H1 (cell line): ENCODE data around the gene SCAMP2. TPM values are rescaled to one million over a fixed set of nuclear protein-coding genes. Genes with fewer than 3 reads are reported as not detected.

ENCODE experiments used
- CTCF ChIA-PET: fragments of 300-600 bp; sonication (Branson Sonifier 250); formaldehyde crosslinking; loops from one replicate; lab custom pipeline; 2021; ENCODE audit not compliant: partially characterized antibody; lab: Charles Lee
- POLR2A ChIA-PET: fragments of 300-600 bp; sonication (Branson Sonifier 250); formaldehyde crosslinking; loops from one replicate; lab custom pipeline; 2021; ENCODE audit warnings: inconsistent platforms; ENCODE audit not compliant: partially characterized antibody; lab: Charles Lee
- DNase-seq, 2 experiments: peaks; one replicate each; pipeline versions ENCODE4 v3.0.0 to v3.0.0-alpha.2; 2010 to 2022; ENCODE audit warnings: low spot score in 2 of 2, low read depth in 1 of 2, mixed read lengths in 1 of 2
- FAIRE-seq: peaks from 2 replicates; lab custom pipeline; 2011; peaks lifted over from hg19 to GRCh38; lab: Jason Lieb, UNC
- H2AFZ ChIP-seq: 2 replicates; pipeline ENCODE4 v1.8.1; 2012; ENCODE audit warnings: low read length, inconsistent platforms
- H2AK5ac ChIP-seq: 2 replicates; pipeline ENCODE4 v1.6.1; 2013; ENCODE audit warnings: low read depth, low read length
- H2BK120ac ChIP-seq: replicated peaks from 2 replicates; pipeline ENCODE3; 2013; ENCODE audit warnings: low read depth, low read length, inconsistent platforms
- H2BK12ac ChIP-seq: 2 replicates; pipeline ENCODE4 v1.6.1; 2013; ENCODE audit warnings: low read depth, low read length
- H2BK15ac ChIP-seq: 2 replicates; pipeline ENCODE4 v1.6.1; 2013; ENCODE audit warnings: low read length
- H2BK20ac ChIP-seq: 2 replicates; pipeline ENCODE4 v1.6.1; 2013; ENCODE audit warnings: low read length
- H2BK5ac ChIP-seq: 2 replicates; pipeline ENCODE4 v1.6.1; 2013; ENCODE audit warnings: low read depth, low read length
- H3K14ac ChIP-seq: 2 replicates; pipeline ENCODE4 v1.6.1; 2013; ENCODE audit warnings: inconsistent platforms; ENCODE audit not compliant: insufficient read length
- H3K18ac ChIP-seq: 2 replicates; pipeline ENCODE4 v1.6.1; 2013; ENCODE audit warnings: low read length; ENCODE audit errors: extremely low read depth
- H3K23ac ChIP-seq: 2 replicates; pipeline ENCODE4 v1.6.1; 2013; ENCODE audit warnings: inconsistent platforms; ENCODE audit not compliant: insufficient read length
- H3K23me2 ChIP-seq: 2 replicates; pipeline ENCODE4 v1.6.1; 2013; ENCODE audit warnings: low read depth, low read length
- H3K27ac ChIP-seq: 2 replicates; pipeline ENCODE4 v1.6.1; 2011; ENCODE audit warnings: low read depth, low read length, inconsistent platforms
- H3K27me3 ChIP-seq, 4 experiments: replicated peaks in 1 of 4; 1 replicate in 1 of 4; 2 replicates in 3 of 4; pipeline versions ENCODE4 v1.6.1 to v1.8.1; 2011 to 2013; ENCODE audit warnings: low read length in 3 of 4, mild to moderate bottlenecking in 3 of 4, inconsistent platforms in 2 of 4, mixed read lengths in 2 of 4, moderate library complexity in 1 of 4; ENCODE audit not compliant: control insufficient read depth in 3 of 4, insufficient read depth in 3 of 4; ENCODE audit errors: extremely low read depth in 1 of 4
- H3K36me3 ChIP-seq, 4 experiments: 2 replicates each; pipeline versions ENCODE4 v1.6.1 to v1.8.1; 2011 to 2013; ENCODE audit warnings: mild to moderate bottlenecking in 4 of 4, low read length in 3 of 4, moderate library complexity in 2 of 4, control low read depth in 1 of 4, inconsistent platforms in 1 of 4; ENCODE audit not compliant: insufficient read depth in 4 of 4, control insufficient read depth in 2 of 4
- H3K4ac ChIP-seq: replicated peaks from 2 replicates; pipeline ENCODE3; 2013; ENCODE audit warnings: low read length, low read depth, mixed read lengths, inconsistent platforms; ENCODE audit not compliant: insufficient read length
- H3K4me1 ChIP-seq, 4 experiments: replicated peaks in 1 of 4; 1 replicate in 1 of 4; 2 replicates in 3 of 4; pipeline versions ENCODE4 v1.6.1 to v1.8.1; 2011 to 2013; ENCODE audit warnings: low read length in 3 of 4, inconsistent platforms in 2 of 4, mixed read lengths in 1 of 4; ENCODE audit not compliant: insufficient read depth in 4 of 4, control insufficient read depth in 3 of 4
- H3K4me2 ChIP-seq, 2 experiments: 2 replicates each; pipeline versions ENCODE4 v1.6.1 to v1.8.1; 2011 to 2013; ENCODE audit warnings: low read depth in 2 of 2, low read length in 2 of 2, control low read depth in 1 of 2, inconsistent platforms in 1 of 2, mild to moderate bottlenecking in 1 of 2; ENCODE audit not compliant: insufficient read depth in 1 of 2
- H3K4me3 ChIP-seq, 4 experiments: fragments of 200-600, 300-600 bp in 1 of 4; sonication (generic), shearing (Covaris generic), sonication (Bioruptor Twin) in 1 of 4; 2 replicates each; pipeline versions ENCODE4 v1.5.1 to v1.8.1; 2011 to 2016; ENCODE audit warnings: low read length in 4 of 4, low read depth in 3 of 4, control low read depth in 2 of 4, inconsistent platforms in 2 of 4, mild to moderate bottlenecking in 2 of 4, mixed read lengths in 1 of 4, moderate library complexity in 1 of 4; ENCODE audit not compliant: insufficient read depth in 2 of 4; ENCODE audit errors: extremely low read depth in 1 of 4
- H3K56ac ChIP-seq: replicated peaks from 2 replicates; pipeline ENCODE3; 2013; ENCODE audit warnings: low read depth, mild to moderate bottlenecking, mixed read lengths, low read length, inconsistent platforms; ENCODE audit not compliant: insufficient read length
- H3K79me1 ChIP-seq: 2 replicates; pipeline ENCODE4 v1.6.1; 2013; ENCODE audit warnings: low read depth, low read length, control low read depth
- H3K79me2 ChIP-seq, 2 experiments: 2 replicates each; pipeline versions ENCODE4 v1.6.1 to v1.8.1; 2012 to 2013; ENCODE audit warnings: low read length in 2 of 2, mild to moderate bottlenecking in 2 of 2, inconsistent platforms in 1 of 2; ENCODE audit not compliant: insufficient read depth in 2 of 2, control insufficient read depth in 1 of 2
- H3K9ac ChIP-seq, 4 experiments: replicated peaks in 1 of 4; 1 replicate in 1 of 4; 2 replicates in 3 of 4; pipeline versions ENCODE4 v1.6.1 to v1.8.1; 2011 to 2013; ENCODE audit warnings: low read depth in 3 of 4, low read length in 3 of 4, control low read depth in 2 of 4, mild to moderate bottlenecking in 2 of 4, moderate library complexity in 2 of 4, inconsistent platforms in 1 of 4; ENCODE audit errors: extremely low read depth in 1 of 4
- H3K9me3 ChIP-seq, 2 experiments: 2 replicates each; pipeline versions ENCODE4 v1.6.1 to v1.8.1; 2012 to 2013; ENCODE audit warnings: mild to moderate bottlenecking in 2 of 2, moderate library complexity in 2 of 2, control low read depth in 1 of 2, inconsistent platforms in 1 of 2, low read depth in 1 of 2, low read length in 1 of 2, mixed read lengths in 1 of 2; ENCODE audit not compliant: insufficient read depth in 2 of 2
- H4K20me1 ChIP-seq, 2 experiments: replicated peaks in 1 of 2; 2 replicates each; pipeline versions ENCODE3 to v1.8.1; 2011 to 2013; ENCODE audit warnings: inconsistent platforms in 2 of 2, low read length in 2 of 2, mild to moderate bottlenecking in 1 of 2; ENCODE audit not compliant: insufficient read depth in 2 of 2, control insufficient read depth in 1 of 2
- H4K5ac ChIP-seq: 2 replicates; pipeline ENCODE4 v1.6.1; 2013; ENCODE audit warnings: low read length, low read depth, mixed read lengths, inconsistent platforms; ENCODE audit not compliant: insufficient read length
- H4K8ac ChIP-seq: 2 replicates; pipeline ENCODE4 v1.8.0; 2013; ENCODE audit warnings: mild to moderate bottlenecking, moderate library complexity, low read length, inconsistent platforms; ENCODE audit not compliant: insufficient read depth; ENCODE audit errors: extremely low read depth
- H4K91ac ChIP-seq: replicated peaks from 2 replicates; pipeline ENCODE3; 2013; ENCODE audit warnings: low read length, mixed read lengths, inconsistent platforms; ENCODE audit not compliant: insufficient read length
- ASH2L ChIP-seq: fragments of 200-600, 300-600 bp; sonication (generic); IDR thresholded peaks from one replicate; pipeline ENCODE4 v1.7.1; 2017; ENCODE audit warnings: low read length
- CHD1 ChIP-seq: IDR thresholded peaks from 2 replicates; pipeline ENCODE4 v1.6.1; 2012; ENCODE audit warnings: low read depth, low read length, improper control_type of control experiment
- HDAC6 ChIP-seq: IDR thresholded peaks from one replicate; pipeline ENCODE4 v1.7.1; 2012; ENCODE audit warnings: low read depth, mild to moderate bottlenecking, inconsistent platforms, low read length, moderate library complexity
- JUND ChIP-seq: IDR thresholded peaks from 2 replicates; pipeline ENCODE4 v1.6.1; 2011; ENCODE audit warnings: mild to moderate bottlenecking, improper control_type of control experiment, low read length
- RBBP5 ChIP-seq: IDR thresholded peaks from 2 replicates; pipeline ENCODE4 v1.7.1; 2012; ENCODE audit warnings: low read depth, mild to moderate bottlenecking, inconsistent platforms, low read length, moderate library complexity, borderline replicate concordance
- RNF2 ChIP-seq: fragments of 200-900, 300-1000 bp; sonication (generic); IDR thresholded peaks from 2 replicates; pipeline ENCODE4 v1.7.1; 2016; ENCODE audit warnings: borderline replicate concordance, low read depth, mild to moderate bottlenecking, antibody characterized with exemption, low read length; ENCODE audit not compliant: poor library complexity, severe bottlenecking; ENCODE audit errors: missing control alignments
- SIN3A ChIP-seq, 2 experiments: IDR thresholded peaks in 1 of 2; conservative IDR thresholded peaks in 1 of 2; 2 replicates each; pipeline ENCODE4 v1.6.1; 2011 to 2012; ENCODE audit warnings: low read length in 2 of 2, improper control_type of control experiment in 1 of 2, low read depth in 1 of 2, mild to moderate bottlenecking in 1 of 2
- SP4 ChIP-seq: IDR thresholded peaks from 2 replicates; pipeline ENCODE4 v1.6.1; 2012; ENCODE audit warnings: low read length, inconsistent platforms
- TAF7 ChIP-seq: optimal IDR thresholded peaks from 2 replicates; pipeline ENCODE3; 2011; ENCODE audit warnings: low read depth, mild to moderate bottlenecking, inconsistent platforms, low read length, moderate library complexity, borderline replicate concordance
- USF2 ChIP-seq: IDR thresholded peaks from 2 replicates; pipeline ENCODE4 v1.6.1; 2011; ENCODE audit warnings: low read length, improper control_type of control experiment
- WGBS, 2 experiments: shearing (Covaris generic) in 1 of 2; methylation state at CpG; one replicate each; pipeline versions ENCODE4 v1.1.6 to v1.1.7; 2013 to 2015; ENCODE audit warnings: low lambda C conversion rate in 2 of 2, mixed read lengths in 2 of 2, inconsistent platforms in 1 of 2, low coverage in 1 of 2, missing lambda C conversion rate in 1 of 2; ENCODE audit not compliant: insufficient replicate concordance in 2 of 2, insufficient coverage in 1 of 2, insufficient read length in 1 of 2; ENCODE audit errors: extremely low coverage in 1 of 2, missing lambda C conversion rate in 1 of 2; 5-methylcytosine and 5-hydroxymethylcytosine counted together
- polyA plus RNA-seq, 7 experiments: library from polyadenylated mRNA; depleted of rRNA in 3 of 7; stranded (reverse) in 5 of 7; unstranded in 2 of 7; fragments of >200 nt in 5 of 7; fragments of 200-250 nt in 2 of 7; gene quantifications; 1 replicate in 5 of 7; 2 replicates in 1 of 7; 4 replicates in 1 of 7; pipeline versions ENCODE4 v1.2.1 to v1.2.3, GENCODE V29; 2011 to 2013; ENCODE audit warnings: missing spikeins in 2 of 7, mixed read lengths in 2 of 7
- total RNA-seq: library from RNA; stranded (reverse); fragmentation: NEBNext Ultra II Directional; extraction: Animal tissue kit (Norgen Biotek cat#: 25700); gene quantifications from 2 replicates; pipeline ENCODE4 v1.2.1, GENCODE V29; 2021
- TF ChIP-seq, protein P1 (sequence below): IDR thresholded peaks from 2 replicates; pipeline ENCODE4 v1.6.1; 2011; ENCODE audit warnings: low read depth, mild to moderate bottlenecking, low read length; ENCODE audit not compliant: insufficient read depth

The SCAMP2 gene
- total and polyA plus RNA-seq, 2 of the 8 experiments (the other 6 are each of a cell fraction or from before 2014, with no cell fraction given) = 41.7 to 131 TPM

DNA sequence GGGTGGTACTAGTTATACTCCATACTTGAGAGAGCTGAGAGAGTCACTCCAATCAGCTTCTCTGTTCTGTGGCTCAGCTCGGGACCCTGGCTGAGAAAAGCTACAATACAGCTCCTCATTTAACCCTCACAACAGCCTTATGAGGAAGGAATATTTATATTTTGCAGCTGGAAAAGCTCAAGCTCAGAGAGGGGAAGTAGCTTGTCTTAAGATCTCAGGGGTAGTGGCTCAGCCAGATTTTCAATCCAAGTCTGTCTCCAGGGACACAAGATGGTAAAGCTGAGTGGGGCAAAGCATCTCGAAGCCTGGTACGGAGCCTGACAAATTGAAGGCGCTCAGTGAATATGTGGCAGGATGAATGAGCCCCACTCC is 14.8 kb downstream of the SCAMP2 start:
- H3K27ac ChIP-seq = no peak overlapping the region
- H3K4me2 ChIP-seq = no peak overlapping the region
- DNase-seq = no peak
- no peak overlapping the region for H3K56ac ChIP-seq
- POLR2A ChIA-PET = interaction anchor here (1.0 to 2.0 kb wide), 2 partner anchors 12 to 16 kb away, joined by 3 to 4 read pairs; partner anchors contain the start of gene ULK3
- peaks cover 0 to 1% (median 0%) of the 10 kb centered on the region in 4 experiments; a peak in 1 of 7 replicates for H3K4me1 ChIP-seq
- no peak overlapping the region for H3K14ac ChIP-seq
- H3K23me2 ChIP-seq = no peaks in the 10 kb centered on the region
- no peak overlapping the region for H4K8ac ChIP-seq
- no peak overlapping the region for H3K9ac ChIP-seq
- H3K27me3 ChIP-seq = no peaks in the 10 kb centered on the region
- H3K4ac ChIP-seq = no peak overlapping the region
- H4K20me1 ChIP-seq = peaks cover 0 to 7% of the 10 kb centered on the region in 2 experiments
- no peak overlapping the region for H3K4me3 ChIP-seq
- H2BK12ac ChIP-seq = no peak overlapping the region
- no peak overlapping the region for H3K23ac ChIP-seq
- CTCF ChIA-PET = interaction anchor here (0.6 to 2.4 kb wide), 11 partner anchors 9 to 351 kb away, joined by 3 to 14 read pairs (median 3); no protein-coding TSS in a partner anchor
- H3K79me2 ChIP-seq = peaks cover 0 to 4% of the 10 kb centered on the region in 2 experiments; a peak in 1 of 4 replicates
- H3K18ac ChIP-seq = no peak overlapping the region
- H3K79me1 ChIP-seq = peaks cover 6% of the 10 kb centered on the region
- no peak overlapping the region for H2AK5ac ChIP-seq
- peaks cover 0 to 4% (median 1%) of the 10 kb centered on the region in 4 experiments; a peak in 5 of 8 replicates for H3K36me3 ChIP-seq
- no peak overlapping the region for H2BK5ac ChIP-seq
- H2AFZ ChIP-seq = no peak overlapping the region
- H2BK15ac ChIP-seq = no peak overlapping the region
- H2BK20ac ChIP-seq = no peak overlapping the region
- WGBS, 2 experiments = 99% methylated on average over 4 of the region's 4 CpGs; no CpG with 5 or more reads in 1 of the 2 experiments
- TF ChIP-seq, protein P1, sequence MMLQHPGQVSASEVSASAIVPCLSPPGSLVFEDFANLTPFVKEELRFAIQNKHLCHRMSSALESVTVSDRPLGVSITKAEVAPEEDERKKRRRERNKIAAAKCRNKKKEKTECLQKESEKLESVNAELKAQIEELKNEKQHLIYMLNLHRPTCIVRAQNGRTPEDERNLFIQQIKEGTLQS = no peak
- TF ChIP-seq TAF7 = no peak
- TF ChIP-seq USF2 = no peak
- no peak for TF ChIP-seq ASH2L
- no peak for TF ChIP-seq RNF2
- TF ChIP-seq SP4 = no peak
- no peak for TF ChIP-seq JUND
- TF ChIP-seq RBBP5 = no peak
- no peak for TF ChIP-seq HDAC6
- TF ChIP-seq SIN3A (conservative IDR thresholded peaks at IDR 0.05 in 1 of 2, IDR thresholded peaks at IDR 0.05 in 1 of 2; ENCODE audit: low read depth in 1 of 2, low read length in 2 of 2) = no peak
- no peak for TF ChIP-seq CHD1
- no peak for FAIRE-seq
- H3K9me3 ChIP-seq = no peaks in the 10 kb centered on the region
- no peak overlapping the region for H2BK120ac ChIP-seq
- H4K5ac ChIP-seq = no peak overlapping the region
- H4K91ac ChIP-seq = no peak overlapping the region
